Hepatocyte (in vitro differentiated cells): Measurements from ENCODE around the gene TSN. TPM values are rescaled to one million over a fixed set of nuclear protein-coding genes. Genes with fewer than 3 reads are reported as not detected.
"Not testable (repeated sequence)": the region's sequence is repeated elsewhere in the genome, so short reads cannot be mapped to it uniquely, and the experiment has no call there.

Source experiments
- DNase-seq: peaks from one replicate; pipeline ENCODE4 v3.0.0-alpha.2; 2016; ENCODE audit warnings: low spot score
- H2AFZ ChIP-seq: fragments of 200-600 bp; sonication (generic); 2 replicates; pipeline ENCODE4 v1.6.0; 2016; ENCODE audit warnings: antibody characterized with exemption, mild to moderate bottlenecking
- H3K27ac ChIP-seq: fragments of 200-600 bp; sonication (generic); 2 replicates; pipeline ENCODE4 v1.5.1; 2016; ENCODE audit warnings: mild to moderate bottlenecking
- H3K27me3 ChIP-seq: fragments of 200-600 bp; sonication (generic); 2 replicates; pipeline ENCODE4 v1.6.1; 2016
- H3K36me3 ChIP-seq: fragments of 200-600 bp; sonication (generic); replicated peaks from 2 replicates; pipeline ENCODE4 v1.5.1; 2016; ENCODE audit warnings: low read depth; ENCODE audit not compliant: insufficient read depth
- H3K4me1 ChIP-seq: fragments of 200-600 bp; sonication (generic); 2 replicates; pipeline ENCODE4 v1.5.1; 2016; ENCODE audit warnings: mild to moderate bottlenecking, moderate library complexity; ENCODE audit not compliant: insufficient read depth
- H3K4me2 ChIP-seq: fragments of 200-600 bp; sonication (generic); 2 replicates; pipeline ENCODE4 v1.6.0; 2016
- H3K4me3 ChIP-seq: fragments of 200-600 bp; sonication (generic); 2 replicates; pipeline ENCODE4 v1.5.1; 2016; ENCODE audit warnings: mild to moderate bottlenecking
- H3K79me2 ChIP-seq: fragments of 200-600 bp; sonication (generic); 2 replicates; pipeline ENCODE4 v1.6.0; 2017; ENCODE audit warnings: mild to moderate bottlenecking
- H3K9me2 ChIP-seq: fragments of 200-600 bp; sonication (generic); replicated peaks from 2 replicates; pipeline ENCODE4 v1.6.0; 2017; ENCODE audit warnings: mild to moderate bottlenecking; ENCODE audit not compliant: insufficient read depth
- H3K9me3 ChIP-seq: fragments of 200-600 bp; sonication (generic); 2 replicates; pipeline ENCODE4 v1.5.1; 2016; ENCODE audit warnings: low read depth, mild to moderate bottlenecking
- H4K20me1 ChIP-seq: fragments of 200-600 bp; sonication (generic); 2 replicates; pipeline ENCODE4 v1.6.0; 2016; ENCODE audit warnings: mild to moderate bottlenecking; ENCODE audit not compliant: insufficient read depth, poor library complexity, severe bottlenecking
- CTCF ChIP-seq: fragments of 200-600 bp; sonication (generic); IDR thresholded peaks from 2 replicates; pipeline ENCODE4 v1.5.1; 2016; ENCODE audit warnings: antibody characterized with exemption, mild to moderate bottlenecking; ENCODE audit not compliant: poor library complexity
- EZH2 ChIP-seq: fragments of 200-600 bp; sonication (generic); IDR thresholded peaks from 2 replicates; pipeline ENCODE4 v1.6.1; 2016; ENCODE audit warnings: antibody characterized with exemption, mild to moderate bottlenecking, borderline replicate concordance
- EZH2phosphoT487 ChIP-seq: fragments of 200-600 bp; sonication (generic); IDR thresholded peaks from one replicate; pipeline ENCODE4 v1.6.1; 2018; ENCODE audit warnings: antibody characterized with exemption, mild to moderate bottlenecking, low read depth, moderate library complexity; ENCODE audit not compliant: unreplicated experiment, severe bottlenecking
- WGBS: methylation state at CpG from one replicate; pipeline ENCODE4 v1.1.6; 2016; ENCODE audit warnings: low lambda C conversion rate; ENCODE audit errors: missing lambda C conversion rate; 5-methylcytosine and 5-hydroxymethylcytosine counted together
- polyA plus RNA-seq: library from polyadenylated mRNA; unstranded; fragments of >200 nt; fragmentation: Nextera tagmentation; extraction: Ambion mirVana; gene quantifications from 2 replicates; pipeline ENCODE4 v1.2.1, GENCODE V29; 2016
- total RNA-seq: library from RNA; depleted of rRNA; stranded (reverse); fragments of >200 nt; gene quantifications from 2 replicates; pipeline ENCODE4 v1.2.3, GENCODE V29; 2014

The TSN gene
- total and polyA plus RNA-seq, 2 experiments from 2014 or later, result 45.4 to 63.2 TPM

- Histone ChIP-seq H3K4me3 (no peak overlapping the region), H3K9me2 (no peaks in the 10 kb centered on the region), H3K79me2 (no peaks in the 10 kb centered on the region), H3K27me3 (no peaks in the 10 kb centered on the region), H3K4me1 (peaks cover 6% of the 10 kb centered on the region), H3K9me3 (no peaks in the 10 kb centered on the region), H3K4me2 (peak overlapping the region; percentile 64), H3K27ac (peak overlapping the region; percentile 96), H4K20me1 (no peaks in the 10 kb centered on the region), H2AFZ (no peak overlapping the region), H3K36me3 (no peaks in the 10 kb centered on the region)
- DNase-seq, result peak; percentile 67
- 67% methylated on average over 5 of the region's 5 CpGs for WGBS
- TF ChIP-seq EZH2phosphoT487, result no peak
- TF ChIP-seq EZH2, result no peak
- no peak for TF ChIP-seq CTCF
Measured at GRCh38 chr2:121707920-121708361, 47.5 kb upstream of the TSN start.

- TF ChIP-seq EZH2phosphoT487, result no peak
- TF ChIP-seq EZH2, result no peak
- no peak for TF ChIP-seq CTCF
- H3K4me3 ChIP-seq, result no peak overlapping the region
- no peaks in the 10 kb centered on the region for H3K27me3 ChIP-seq
- no peak overlapping the region for H3K27ac ChIP-seq
- no peaks in the 10 kb centered on the region for H4K20me1 ChIP-seq
- 82% methylated on average over 11 of the region's 11 CpGs for WGBS
- H3K4me1 ChIP-seq, result peaks cover 6% of the 10 kb centered on the region
- no peaks in the 10 kb centered on the region for H3K9me2 ChIP-seq
- H2AFZ ChIP-seq, result no peak overlapping the region
- H3K36me3 ChIP-seq, result no peaks in the 10 kb centered on the region
- H3K4me2 ChIP-seq, result no peak overlapping the region
- H3K79me2 ChIP-seq, result no peaks in the 10 kb centered on the region
- H3K9me3 ChIP-seq, result no peaks in the 10 kb centered on the region
- DNase-seq, result no peak
Measured at GRCh38 chr2:121709776-121710469, 45.5 kb upstream of the TSN start.

- Histone ChIP-seq H3K79me2 (no peaks in the 10 kb centered on the region), H3K36me3 (no peaks in the 10 kb centered on the region), H3K4me3 (no peak overlapping the region), H3K27ac (no peak overlapping the region), H3K4me2 (no peak overlapping the region), H4K20me1 (no peaks in the 10 kb centered on the region), H3K27me3 (no peaks in the 10 kb centered on the region), H3K9me2 (no peaks in the 10 kb centered on the region), H3K9me3 (no peaks in the 10 kb centered on the region), H2AFZ (no peak overlapping the region), H3K4me1 (peaks cover 6% of the 10 kb centered on the region)
- no peak for TF ChIP-seq EZH2phosphoT487
- no peak for TF ChIP-seq CTCF
- TF ChIP-seq EZH2, result no peak
- no peak for DNase-seq
- WGBS, result 84% methylated on average over 7 of the region's 7 CpGs
Measured at GRCh38 chr2:121710470-121711170, 44.8 kb upstream of the TSN start.

- not testable (repeated sequence) for H3K79me2 ChIP-seq, H3K9me2 ChIP-seq, H3K9me3 ChIP-seq, H3K27ac ChIP-seq, H3K4me1 ChIP-seq, H3K27me3 ChIP-seq, H2AFZ ChIP-seq, H4K20me1 ChIP-seq, DNase-seq, H3K4me2 ChIP-seq, H3K4me3 ChIP-seq, H3K36me3 ChIP-seq
- 81% methylated on average over 3 of the region's 3 CpGs for WGBS
Measured at GRCh38 chr2:121711481-121711880, 44.0 kb upstream of the TSN start.
